ENCODE results near the gene MINDY2. TPM values are rescaled to one million over a fixed set of nuclear protein-coding genes. Genes with fewer than 3 reads are reported as not detected.
"Not testable (repeated sequence)": the region's sequence is repeated elsewhere in the genome, so short reads cannot be mapped to it uniquely, and the experiment has no call there.

Gene MINDY2
- total RNA-seq, 1 experiment from 2014 or later: 4.7 TPM

GRCh38 chr15:58748040-58748851 is 22.9 kb upstream of the MINDY2 start:
- peak overlapping the region; percentile 97 for H3K4me3 ChIP-seq
- H3K36me3 ChIP-seq: peaks cover 9% of the 10 kb centered on the region
- no peaks in the 10 kb centered on the region for H3K27me3 ChIP-seq
- H3K9me3 ChIP-seq: no peaks in the 10 kb centered on the region
- DNase-seq: no peak

GRCh38 chr15:58748852-58749531 is 22.1 kb upstream of the MINDY2 start:
- H3K4me3 ChIP-seq: peak overlapping the region; percentile 97
- H3K27me3 ChIP-seq: no peaks in the 10 kb centered on the region
- H3K36me3 ChIP-seq: peaks cover 9% of the 10 kb centered on the region
- H3K9me3 ChIP-seq: no peaks in the 10 kb centered on the region
- DNase-seq: peak; percentile 56

GRCh38 chr15:58749532-58750337 is 21.4 kb upstream of the MINDY2 start, which contains the start of gene ADAM10:
Gene ADAM10 (minus strand): TSS chr15:58749707. CDS start chr15:58749534, 173 bp downstream.
- peak; percentile 99 for DNase-seq
- Histone ChIP-seq H3K4me3 (peak within 1 kb of the TSS; percentile 97), H3K27me3 (no peaks in the 10 kb centered on the region), H3K9me3 (no peaks in the 10 kb centered on the region), H3K36me3 (peaks cover 8% of the 10 kb centered on the region)

DNA sequence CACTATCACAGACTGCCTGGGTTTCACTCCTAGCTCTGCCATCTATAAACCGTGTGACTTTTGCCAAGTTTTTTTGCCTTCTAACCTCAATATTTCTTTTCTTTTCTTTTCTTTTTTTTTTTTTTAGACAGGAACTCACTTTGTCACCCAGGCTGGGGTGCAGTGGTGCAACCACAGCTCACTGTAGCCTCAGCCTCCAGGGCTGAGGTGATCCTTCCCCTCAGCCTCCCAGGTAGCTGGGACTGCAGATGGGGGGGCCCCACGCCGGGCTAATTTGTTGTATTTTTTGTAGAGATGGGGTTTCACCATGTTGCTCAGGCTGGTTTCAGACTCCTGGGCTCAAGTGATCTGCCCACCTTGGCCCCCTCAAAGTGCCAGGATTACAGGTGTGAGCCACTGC is 18.4 kb upstream of the MINDY2 start:
- H3K4me3 ChIP-seq: no peak overlapping the region
- no peaks in the 10 kb centered on the region for H3K9me3 ChIP-seq
- DNase-seq: no peak
- peaks cover 2% of the 10 kb centered on the region; the same call in 1 of the 2 replicates for H3K36me3 ChIP-seq
- no peaks in the 10 kb centered on the region for H3K27me3 ChIP-seq

- Histone ChIP-seq H3K9me3 (no peaks in the 10 kb centered on the region), H3K36me3 (no peaks in the 10 kb centered on the region), H3K4me3 (no peak overlapping the region), H3K27me3 (no peaks in the 10 kb centered on the region)
- DNase-seq: no peak
Observed at GRCh38 chr15:58755350-58755749, 15.8 kb upstream of the MINDY2 start.

- no peak for DNase-seq
- Histone ChIP-seq H3K9me3 (no peaks in the 10 kb centered on the region), H3K36me3 (no peaks in the 10 kb centered on the region), H3K4me3 (no peak overlapping the region), H3K27me3 (no peaks in the 10 kb centered on the region)
Observed at GRCh38 chr15:58755956-58756355, 15.1 kb upstream of the MINDY2 start.

DNA sequence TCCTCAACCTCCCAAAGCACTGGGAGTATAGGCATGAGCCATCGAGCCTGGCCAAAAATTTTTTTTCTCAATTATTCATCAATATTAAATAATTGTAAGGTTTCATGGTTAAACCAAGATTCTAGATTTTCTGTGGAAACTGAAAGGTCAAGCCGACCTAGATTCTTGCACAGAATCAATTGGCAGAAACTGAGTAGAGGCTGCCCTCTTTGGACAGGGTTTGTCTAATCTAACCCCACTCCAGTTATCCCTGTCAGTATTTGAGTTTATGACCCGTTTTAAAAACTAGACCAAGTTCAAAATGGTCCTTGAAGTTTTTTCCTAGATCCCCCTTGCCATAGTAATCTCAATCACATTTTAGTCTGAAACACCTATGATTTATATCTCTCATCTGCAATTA is 13.0 kb upstream of the MINDY2 start:
- no peaks in the 10 kb centered on the region for H3K9me3 ChIP-seq
- no peaks in the 10 kb centered on the region for H3K36me3 ChIP-seq
- no peak for DNase-seq
- no peaks in the 10 kb centered on the region for H3K27me3 ChIP-seq
- no peak overlapping the region for H3K4me3 ChIP-seq

GRCh38 chr15:58760385-58761009 is 10.6 kb upstream of the MINDY2 start:
- Histone ChIP-seq H3K36me3 (no peaks in the 10 kb centered on the region), H3K9me3 (peaks cover 4% of the 10 kb centered on the region; the same call in 1 of the 2 replicates), H3K27me3 (no peaks in the 10 kb centered on the region), H3K4me3 (no peak overlapping the region)
- no peak for DNase-seq

GRCh38 chr15:58761010-58761388 is 10.1 kb upstream of the MINDY2 start:
- no peak for DNase-seq
- no peaks in the 10 kb centered on the region for H3K27me3 ChIP-seq
- H3K36me3 ChIP-seq: no peaks in the 10 kb centered on the region
- H3K4me3 ChIP-seq: no peak overlapping the region
- H3K9me3 ChIP-seq: peaks cover 4% of the 10 kb centered on the region; the same call in 1 of the 2 replicates

DNA sequence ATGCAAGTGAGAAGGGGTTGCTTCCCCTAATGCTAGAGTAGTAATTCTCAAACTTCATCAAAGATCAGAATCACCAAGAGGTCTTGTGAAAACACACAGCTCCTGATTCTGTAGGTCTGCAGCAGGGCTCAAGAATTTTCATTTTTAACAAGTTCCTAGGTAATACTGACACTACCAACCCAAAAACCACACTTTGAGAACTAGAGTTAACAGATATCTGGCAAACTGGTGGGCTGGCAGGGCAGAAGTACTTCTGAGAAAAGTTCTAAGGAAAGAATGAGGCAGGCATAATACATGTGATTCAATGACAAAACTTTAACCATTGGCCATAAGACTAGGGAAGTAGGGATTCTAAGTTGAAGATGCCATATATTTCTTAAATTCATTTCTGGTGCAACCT is 8.8 kb upstream of the MINDY2 start:
- no peak overlapping the region for H3K4me3 ChIP-seq
- no peaks in the 10 kb centered on the region for H3K27me3 ChIP-seq
- H3K9me3 ChIP-seq: peaks cover 4% of the 10 kb centered on the region; the same call in 1 of the 2 replicates
- DNase-seq: no peak
- H3K36me3 ChIP-seq: no peaks in the 10 kb centered on the region

DNA sequence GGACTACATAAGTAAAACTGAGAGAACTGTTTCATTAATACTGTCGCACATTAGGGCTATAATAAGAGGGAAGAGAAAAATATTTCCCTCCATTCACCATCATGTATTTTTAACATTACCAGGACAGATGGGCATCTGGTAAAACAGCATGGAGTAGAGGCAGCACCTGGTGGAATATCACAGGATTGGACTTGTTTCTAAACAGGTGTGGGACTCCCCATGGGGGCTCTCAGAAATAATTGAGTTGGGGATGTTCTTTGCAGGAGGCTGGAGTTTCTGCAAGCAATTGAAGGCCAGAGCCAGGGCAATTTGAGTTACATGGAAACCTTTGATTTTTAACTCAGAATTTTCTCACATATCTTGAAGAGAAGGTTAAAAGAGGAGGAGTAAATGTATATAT is 8.4 kb upstream of the MINDY2 start:
- H3K9me3 ChIP-seq: peaks cover 4% of the 10 kb centered on the region; the same call in 1 of the 2 replicates
- no peak for DNase-seq
- H3K36me3 ChIP-seq: no peaks in the 10 kb centered on the region
- no peak overlapping the region for H3K4me3 ChIP-seq
- H3K27me3 ChIP-seq: no peaks in the 10 kb centered on the region

DNA sequence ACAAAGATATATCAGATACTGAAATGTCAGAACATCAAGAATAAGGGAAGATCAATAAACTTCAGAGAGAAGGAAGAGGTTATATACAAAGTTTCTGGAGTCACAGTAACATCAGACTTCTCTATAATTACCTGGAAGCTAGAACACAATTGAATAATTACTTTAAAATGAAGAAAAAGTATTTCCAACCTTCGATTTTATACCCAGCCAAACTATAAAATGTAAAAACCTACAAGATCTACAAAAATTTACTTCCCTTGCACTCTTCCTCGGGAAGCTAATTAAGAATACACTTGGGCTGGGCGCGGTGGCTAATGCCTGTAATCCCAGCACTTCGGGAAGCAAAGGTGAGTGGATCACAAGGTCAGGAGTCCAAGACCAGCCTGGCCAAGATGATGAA is 6.6 kb upstream of the MINDY2 start:
- Histone ChIP-seq H3K27me3 (no peaks in the 10 kb centered on the region), H3K36me3 (no peaks in the 10 kb centered on the region), H3K4me3 (no peak overlapping the region), H3K9me3 (peaks cover 4% of the 10 kb centered on the region; the same call in 1 of the 2 replicates)
- DNase-seq: no peak

DNA sequence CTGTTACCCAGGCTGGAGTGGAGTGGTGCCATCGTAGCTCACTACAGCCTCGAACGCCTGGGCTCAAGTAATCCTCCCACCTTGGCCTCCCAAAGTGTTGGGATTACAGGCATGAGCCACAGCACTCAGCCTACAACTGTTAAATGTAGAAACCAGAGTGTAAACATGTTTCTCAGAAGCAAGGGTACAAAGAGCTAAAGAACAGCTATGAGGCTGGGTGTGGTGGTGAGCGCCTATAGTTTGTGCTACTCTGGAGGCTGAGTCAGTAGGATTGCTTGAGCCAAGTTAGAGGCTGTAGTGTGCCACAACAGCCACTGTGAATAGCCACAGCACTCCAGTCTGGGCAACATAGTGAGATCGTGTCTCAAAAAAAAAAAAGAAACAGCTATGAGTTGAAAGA is 4.8 kb upstream of the MINDY2 start:
- H3K36me3 ChIP-seq: no peaks in the 10 kb centered on the region
- no peak for DNase-seq
- H3K4me3 ChIP-seq: no peak overlapping the region
- H3K9me3 ChIP-seq: peaks cover 4% of the 10 kb centered on the region; the same call in 1 of the 2 replicates
- H3K27me3 ChIP-seq: no peaks in the 10 kb centered on the region

- H3K36me3 ChIP-seq, H3K27me3 ChIP-seq, H3K4me3 ChIP-seq, H3K9me3 ChIP-seq, DNase-seq: not testable (repeated sequence)
Observed at GRCh38 chr15:58768601-58769004, 2.5 kb upstream of the MINDY2 start.

GRCh38 chr15:58770519-58770856 is 614 bp upstream of the MINDY2 start:
- Histone ChIP-seq H3K9me3 (no peaks in the 10 kb centered on the region), H3K27me3 (no peaks in the 10 kb centered on the region), H3K4me3 (peak overlapping the region; percentile 93), H3K36me3 (no peaks in the 10 kb centered on the region)
- peak; percentile 81 for DNase-seq

DNA sequence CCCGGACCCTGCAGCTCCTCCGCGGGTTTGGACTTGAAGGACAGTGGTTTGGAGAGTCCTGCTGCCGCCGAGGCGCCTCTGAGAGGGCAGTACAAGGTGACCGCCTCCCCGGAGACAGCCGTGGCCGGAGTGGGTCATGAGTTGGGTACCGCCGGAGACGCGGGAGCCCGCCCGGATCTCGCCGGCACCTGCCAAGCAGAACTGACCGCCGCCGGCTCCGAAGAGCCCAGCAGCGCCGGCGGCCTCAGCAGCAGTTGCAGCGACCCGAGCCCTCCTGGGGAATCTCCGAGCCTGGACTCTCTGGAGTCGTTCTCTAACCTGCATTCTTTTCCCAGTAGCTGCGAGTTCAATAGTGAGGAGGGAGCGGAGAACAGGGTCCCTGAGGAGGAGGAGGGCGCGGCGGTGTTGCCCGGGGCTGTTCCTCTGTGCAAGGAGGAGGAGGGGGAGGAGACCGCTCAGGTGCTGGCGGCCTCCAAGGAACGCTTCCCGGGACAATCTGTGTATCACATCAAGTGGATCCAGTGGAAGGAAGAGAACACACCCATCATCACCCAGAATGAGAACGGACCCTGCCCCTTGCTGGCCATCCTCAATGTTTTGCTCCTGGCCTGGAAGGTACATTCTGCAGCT is 634 bp downstream of the MINDY2 start:
- Histone ChIP-seq H3K36me3 (no peaks in the 10 kb centered on the region), H3K9me3 (no peaks in the 10 kb centered on the region), H3K27me3 (no peaks in the 10 kb centered on the region), H3K4me3 (peak overlapping the region; percentile 93)
- peak; percentile 34 for DNase-seq

Measured in MG63 (cell line).